Measurements from ENCODE around the gene SLC16A12. TPM values are rescaled to one million over a fixed set of nuclear protein-coding genes. Genes with fewer than 3 reads are reported as not detected.

SLC16A12 gene
- total RNA-seq, 1 experiment from 2014 or later = 0.77 TPM

DNA sequence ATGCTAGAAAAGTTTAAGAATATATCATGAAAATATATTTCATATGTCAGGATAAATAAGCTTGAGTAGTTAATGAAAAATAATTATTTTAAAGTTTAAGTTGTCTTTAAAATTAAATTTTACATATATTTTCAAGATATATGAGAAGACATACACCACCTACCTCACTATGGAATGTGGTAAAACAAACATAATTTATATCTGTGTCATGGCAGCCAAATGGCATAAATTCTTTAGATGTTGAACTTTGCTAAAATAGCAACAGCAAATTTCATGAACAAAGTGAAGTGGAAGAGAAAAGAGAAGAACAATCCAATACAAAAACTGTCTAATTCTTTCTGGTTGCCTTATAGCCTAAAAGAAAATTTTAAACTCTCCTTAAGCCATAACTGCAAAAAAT lies 39.6 kb upstream of the SLC16A12 start:
- no peak for DNase-seq
- Histone ChIP-seq H4K5ac (ENCODE audit: insufficient read length, low read depth, low read length) (no peak overlapping the region), H4K8ac (replicated peaks; ENCODE audit: insufficient read length, low read depth, low read length) (no peak overlapping the region), H3K9ac (ENCODE audit: extremely low read depth, insufficient read length, low read length) (no peak overlapping the region), H3K4me1 (ENCODE audit: insufficient read depth, low read length) (no peaks in the 10 kb centered on the region), H3K79me1 (ENCODE audit: insufficient read depth, low read depth, low read length, poor library complexity, severe bottlenecking) (no peaks in the 10 kb centered on the region), H2AK5ac (ENCODE audit: insufficient read length, low read length) (no peak overlapping the region), H2BK120ac (ENCODE audit: low read depth, low read length, poor library complexity, severe bottlenecking) (no peak overlapping the region), H4K91ac (ENCODE audit: insufficient read length, low read depth, low read length) (no peak overlapping the region), H3T11ph (ENCODE audit: low read length) (no peak overlapping the region), H2BK5ac (ENCODE audit: insufficient read length, low read length) (no peak overlapping the region), H2AFZ (ENCODE audit: low read length) (no peak overlapping the region), H3K27ac (ENCODE audit: insufficient read length, low read depth, low read length) (no peak overlapping the region), H3K79me2 (ENCODE audit: insufficient read depth, low read length) (no peaks in the 10 kb centered on the region), H3K9me3 (ENCODE audit: control insufficient read depth, low read depth, low read length) (no peaks in the 10 kb centered on the region), H3K56ac (ENCODE audit: insufficient read length, low read depth, low read length) (no peak overlapping the region), H3K4me2 (ENCODE audit: insufficient read depth, insufficient read length, low read length) (no peak overlapping the region), H3K23me2 (ENCODE audit: insufficient read length, low read depth, low read length, poor library complexity, severe bottlenecking) (no peaks in the 10 kb centered on the region), H3K23ac (ENCODE audit: insufficient read length, low read depth, low read length) (no peak overlapping the region), H2BK20ac (ENCODE audit: low read depth, low read length, poor library complexity, severe bottlenecking) (no peak overlapping the region), H3K27me3 (ENCODE audit: insufficient read depth, low read length) (no peaks in the 10 kb centered on the region), H3K18ac (ENCODE audit: insufficient read length, low read depth, low read length) (no peak overlapping the region), H3K14ac (ENCODE audit: insufficient read depth, low read length) (no peak overlapping the region), H2BK15ac (ENCODE audit: low read depth, low read length) (no peak overlapping the region), H3K4ac (ENCODE audit: low read depth, low read length) (no peak overlapping the region), H2BK12ac (ENCODE audit: insufficient read length, low read depth, low read length) (no peak overlapping the region), H4K20me1 (ENCODE audit: control insufficient read depth, insufficient read depth, insufficient read length) (no peaks in the 10 kb centered on the region)
- Mint-ChIP-seq H3K36me3 (ENCODE audit: insufficient read depth in 1 of 3, low read depth in 3 of 3) (peaks cover 0 to 8% (median 3%) of the 10 kb centered on the region in 3 experiments; a peak in 4 of 7 replicates), H3K4me3 (no peak overlapping the region), H3K9me3 (peaks cover 0 to 2% of the 10 kb centered on the region in 2 experiments; a peak in 2 of 5 replicates), H3K27me3 (ENCODE audit: low read depth) (no peaks in the 10 kb centered on the region; the same call in 1 of the 2 replicates), H3K4me1 (peaks cover 2 to 4% of the 10 kb centered on the region in 2 experiments; a peak in 1 of 4 replicates), H3K27ac (no peak overlapping the region)
- TF ChIP-seq, protein P1, sequence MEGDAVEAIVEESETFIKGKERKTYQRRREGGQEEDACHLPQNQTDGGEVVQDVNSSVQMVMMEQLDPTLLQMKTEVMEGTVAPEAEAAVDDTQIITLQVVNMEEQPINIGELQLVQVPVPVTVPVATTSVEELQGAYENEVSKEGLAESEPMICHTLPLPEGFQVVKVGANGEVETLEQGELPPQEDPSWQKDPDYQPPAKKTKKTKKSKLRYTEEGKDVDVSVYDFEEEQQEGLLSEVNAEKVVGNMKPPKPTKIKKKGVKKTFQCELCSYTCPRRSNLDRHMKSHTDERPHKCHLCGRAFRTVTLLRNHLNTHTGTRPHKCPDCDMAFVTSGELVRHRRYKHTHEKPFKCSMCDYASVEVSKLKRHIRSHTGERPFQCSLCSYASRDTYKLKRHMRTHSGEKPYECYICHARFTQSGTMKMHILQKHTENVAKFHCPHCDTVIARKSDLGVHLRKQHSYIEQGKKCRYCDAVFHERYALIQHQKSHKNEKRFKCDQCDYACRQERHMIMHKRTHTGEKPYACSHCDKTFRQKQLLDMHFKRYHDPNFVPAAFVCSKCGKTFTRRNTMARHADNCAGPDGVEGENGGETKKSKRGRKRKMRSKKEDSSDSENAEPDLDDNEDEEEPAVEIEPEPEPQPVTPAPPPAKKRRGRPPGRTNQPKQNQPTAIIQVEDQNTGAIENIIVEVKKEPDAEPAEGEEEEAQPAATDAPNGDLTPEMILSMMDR (conservative IDR thresholded peaks at IDR 0.05) = no peak

All from H9 (cell line).